H1 (cell line): ENCODE data around the gene CWH43. TPM values are rescaled to one million over a fixed set of nuclear protein-coding genes. Genes with fewer than 3 reads are reported as not detected.
"Not testable (repeated sequence)": the region's sequence is repeated elsewhere in the genome, so short reads cannot be mapped to it uniquely, and the experiment has no call there.

Source experiments
- CTCF ChIA-PET: fragments of 300-600 bp; sonication (Branson Sonifier 250); formaldehyde crosslinking; loops from one replicate; lab custom pipeline; 2021; ENCODE audit not compliant: partially characterized antibody; lab: Charles Lee
- POLR2A ChIA-PET: fragments of 300-600 bp; sonication (Branson Sonifier 250); formaldehyde crosslinking; loops from one replicate; lab custom pipeline; 2021; ENCODE audit warnings: inconsistent platforms; ENCODE audit not compliant: partially characterized antibody; lab: Charles Lee
- DNase-seq, 2 experiments: peaks; one replicate each; pipeline versions ENCODE4 v3.0.0 to v3.0.0-alpha.2; 2010 to 2022; ENCODE audit warnings: low spot score in 2 of 2, low read depth in 1 of 2, mixed read lengths in 1 of 2
- FAIRE-seq: peaks from 2 replicates; lab custom pipeline; 2011; peaks lifted over from hg19 to GRCh38; lab: Jason Lieb, UNC
- H2AFZ ChIP-seq: 2 replicates; pipeline ENCODE4 v1.8.1; 2012; ENCODE audit warnings: low read length, inconsistent platforms
- H2AK5ac ChIP-seq: 2 replicates; pipeline ENCODE4 v1.6.1; 2013; ENCODE audit warnings: low read depth, low read length
- H2BK120ac ChIP-seq: replicated peaks from 2 replicates; pipeline ENCODE3; 2013; ENCODE audit warnings: low read depth, low read length, inconsistent platforms
- H2BK12ac ChIP-seq: 2 replicates; pipeline ENCODE4 v1.6.1; 2013; ENCODE audit warnings: low read depth, low read length
- H2BK15ac ChIP-seq: 2 replicates; pipeline ENCODE4 v1.6.1; 2013; ENCODE audit warnings: low read length
- H2BK20ac ChIP-seq: 2 replicates; pipeline ENCODE4 v1.6.1; 2013; ENCODE audit warnings: low read length
- H2BK5ac ChIP-seq: 2 replicates; pipeline ENCODE4 v1.6.1; 2013; ENCODE audit warnings: low read depth, low read length
- H3K14ac ChIP-seq: 2 replicates; pipeline ENCODE4 v1.6.1; 2013; ENCODE audit warnings: inconsistent platforms; ENCODE audit not compliant: insufficient read length
- H3K18ac ChIP-seq: 2 replicates; pipeline ENCODE4 v1.6.1; 2013; ENCODE audit warnings: low read length; ENCODE audit errors: extremely low read depth
- H3K23ac ChIP-seq: 2 replicates; pipeline ENCODE4 v1.6.1; 2013; ENCODE audit warnings: inconsistent platforms; ENCODE audit not compliant: insufficient read length
- H3K23me2 ChIP-seq: 2 replicates; pipeline ENCODE4 v1.6.1; 2013; ENCODE audit warnings: low read depth, low read length
- H3K27ac ChIP-seq: 2 replicates; pipeline ENCODE4 v1.6.1; 2011; ENCODE audit warnings: low read depth, low read length, inconsistent platforms
- H3K27me3 ChIP-seq, 4 experiments: replicated peaks in 1 of 4; 1 replicate in 1 of 4; 2 replicates in 3 of 4; pipeline versions ENCODE4 v1.6.1 to v1.8.1; 2011 to 2013; ENCODE audit warnings: low read length in 3 of 4, mild to moderate bottlenecking in 3 of 4, inconsistent platforms in 2 of 4, mixed read lengths in 2 of 4, moderate library complexity in 1 of 4; ENCODE audit not compliant: control insufficient read depth in 3 of 4, insufficient read depth in 3 of 4; ENCODE audit errors: extremely low read depth in 1 of 4
- H3K36me3 ChIP-seq, 4 experiments: 2 replicates each; pipeline versions ENCODE4 v1.6.1 to v1.8.1; 2011 to 2013; ENCODE audit warnings: mild to moderate bottlenecking in 4 of 4, low read length in 3 of 4, moderate library complexity in 2 of 4, control low read depth in 1 of 4, inconsistent platforms in 1 of 4; ENCODE audit not compliant: insufficient read depth in 4 of 4, control insufficient read depth in 2 of 4
- H3K4ac ChIP-seq: replicated peaks from 2 replicates; pipeline ENCODE3; 2013; ENCODE audit warnings: low read length, low read depth, mixed read lengths, inconsistent platforms; ENCODE audit not compliant: insufficient read length
- H3K4me1 ChIP-seq, 4 experiments: replicated peaks in 1 of 4; 1 replicate in 1 of 4; 2 replicates in 3 of 4; pipeline versions ENCODE4 v1.6.1 to v1.8.1; 2011 to 2013; ENCODE audit warnings: low read length in 3 of 4, inconsistent platforms in 2 of 4, mixed read lengths in 1 of 4; ENCODE audit not compliant: insufficient read depth in 4 of 4, control insufficient read depth in 3 of 4
- H3K4me2 ChIP-seq, 2 experiments: 2 replicates each; pipeline versions ENCODE4 v1.6.1 to v1.8.1; 2011 to 2013; ENCODE audit warnings: low read depth in 2 of 2, low read length in 2 of 2, control low read depth in 1 of 2, inconsistent platforms in 1 of 2, mild to moderate bottlenecking in 1 of 2; ENCODE audit not compliant: insufficient read depth in 1 of 2
- H3K4me3 ChIP-seq, 4 experiments: fragments of 200-600, 300-600 bp in 1 of 4; sonication (generic), shearing (Covaris generic), sonication (Bioruptor Twin) in 1 of 4; 2 replicates each; pipeline versions ENCODE4 v1.5.1 to v1.8.1; 2011 to 2016; ENCODE audit warnings: low read length in 4 of 4, low read depth in 3 of 4, control low read depth in 2 of 4, inconsistent platforms in 2 of 4, mild to moderate bottlenecking in 2 of 4, mixed read lengths in 1 of 4, moderate library complexity in 1 of 4; ENCODE audit not compliant: insufficient read depth in 2 of 4; ENCODE audit errors: extremely low read depth in 1 of 4
- H3K56ac ChIP-seq: replicated peaks from 2 replicates; pipeline ENCODE3; 2013; ENCODE audit warnings: low read depth, mild to moderate bottlenecking, mixed read lengths, low read length, inconsistent platforms; ENCODE audit not compliant: insufficient read length
- H3K79me1 ChIP-seq: 2 replicates; pipeline ENCODE4 v1.6.1; 2013; ENCODE audit warnings: low read depth, low read length, control low read depth
- H3K79me2 ChIP-seq, 2 experiments: 2 replicates each; pipeline versions ENCODE4 v1.6.1 to v1.8.1; 2012 to 2013; ENCODE audit warnings: low read length in 2 of 2, mild to moderate bottlenecking in 2 of 2, inconsistent platforms in 1 of 2; ENCODE audit not compliant: insufficient read depth in 2 of 2, control insufficient read depth in 1 of 2
- H3K9ac ChIP-seq, 4 experiments: replicated peaks in 1 of 4; 1 replicate in 1 of 4; 2 replicates in 3 of 4; pipeline versions ENCODE4 v1.6.1 to v1.8.1; 2011 to 2013; ENCODE audit warnings: low read depth in 3 of 4, low read length in 3 of 4, control low read depth in 2 of 4, mild to moderate bottlenecking in 2 of 4, moderate library complexity in 2 of 4, inconsistent platforms in 1 of 4; ENCODE audit errors: extremely low read depth in 1 of 4
- H3K9me3 ChIP-seq, 2 experiments: 2 replicates each; pipeline versions ENCODE4 v1.6.1 to v1.8.1; 2012 to 2013; ENCODE audit warnings: mild to moderate bottlenecking in 2 of 2, moderate library complexity in 2 of 2, control low read depth in 1 of 2, inconsistent platforms in 1 of 2, low read depth in 1 of 2, low read length in 1 of 2, mixed read lengths in 1 of 2; ENCODE audit not compliant: insufficient read depth in 2 of 2
- H4K20me1 ChIP-seq, 2 experiments: replicated peaks in 1 of 2; 2 replicates each; pipeline versions ENCODE3 to v1.8.1; 2011 to 2013; ENCODE audit warnings: inconsistent platforms in 2 of 2, low read length in 2 of 2, mild to moderate bottlenecking in 1 of 2; ENCODE audit not compliant: insufficient read depth in 2 of 2, control insufficient read depth in 1 of 2
- H4K5ac ChIP-seq: 2 replicates; pipeline ENCODE4 v1.6.1; 2013; ENCODE audit warnings: low read length, low read depth, mixed read lengths, inconsistent platforms; ENCODE audit not compliant: insufficient read length
- H4K8ac ChIP-seq: 2 replicates; pipeline ENCODE4 v1.8.0; 2013; ENCODE audit warnings: mild to moderate bottlenecking, moderate library complexity, low read length, inconsistent platforms; ENCODE audit not compliant: insufficient read depth; ENCODE audit errors: extremely low read depth
- H4K91ac ChIP-seq: replicated peaks from 2 replicates; pipeline ENCODE3; 2013; ENCODE audit warnings: low read length, mixed read lengths, inconsistent platforms; ENCODE audit not compliant: insufficient read length
- WGBS, 2 experiments: shearing (Covaris generic) in 1 of 2; methylation state at CpG; one replicate each; pipeline versions ENCODE4 v1.1.6 to v1.1.7; 2013 to 2015; ENCODE audit warnings: low lambda C conversion rate in 2 of 2, mixed read lengths in 2 of 2, inconsistent platforms in 1 of 2, low coverage in 1 of 2, missing lambda C conversion rate in 1 of 2; ENCODE audit not compliant: insufficient replicate concordance in 2 of 2, insufficient coverage in 1 of 2, insufficient read length in 1 of 2; ENCODE audit errors: extremely low coverage in 1 of 2, missing lambda C conversion rate in 1 of 2; 5-methylcytosine and 5-hydroxymethylcytosine counted together
- polyA plus RNA-seq, 7 experiments: library from polyadenylated mRNA; depleted of rRNA in 3 of 7; stranded (reverse) in 5 of 7; unstranded in 2 of 7; fragments of >200 nt in 5 of 7; fragments of 200-250 nt in 2 of 7; gene quantifications; 1 replicate in 5 of 7; 2 replicates in 1 of 7; 4 replicates in 1 of 7; pipeline versions ENCODE4 v1.2.1 to v1.2.3, GENCODE V29; 2011 to 2013; ENCODE audit warnings: missing spikeins in 2 of 7, mixed read lengths in 2 of 7
- total RNA-seq: library from RNA; stranded (reverse); fragmentation: NEBNext Ultra II Directional; extraction: Animal tissue kit (Norgen Biotek cat#: 25700); gene quantifications from 2 replicates; pipeline ENCODE4 v1.2.1, GENCODE V29; 2021

The CWH43 gene
- total and polyA plus RNA-seq, 2 of the 8 experiments (the other 6 are each of a cell fraction or from before 2014, with no cell fraction given), result not detected

GRCh38 chr4:49091883-49092282, 105.8 kb downstream of the CWH43 start:
- FAIRE-seq, result not testable (repeated sequence)

GRCh38 chr4:49092608-49093135, 106.6 kb downstream of the CWH43 start:
- H3K18ac ChIP-seq, H3K9ac ChIP-seq, POLR2A ChIA-PET, H3K27ac ChIP-seq, H2BK15ac ChIP-seq, H3K4me2 ChIP-seq, H3K4me3 ChIP-seq, H2BK120ac ChIP-seq, H3K36me3 ChIP-seq, CTCF ChIA-PET, H3K4ac ChIP-seq, H4K91ac ChIP-seq, H2BK5ac ChIP-seq, H2BK12ac ChIP-seq, H2AFZ ChIP-seq, H4K20me1 ChIP-seq, FAIRE-seq, H4K5ac ChIP-seq, H4K8ac ChIP-seq, H3K14ac ChIP-seq, DNase-seq, H3K23ac ChIP-seq, H3K79me2 ChIP-seq, H3K56ac ChIP-seq, H3K4me1 ChIP-seq, H3K27me3 ChIP-seq, H2AK5ac ChIP-seq, H2BK20ac ChIP-seq, H3K79me1 ChIP-seq: not testable (repeated sequence)
- WGBS, 2 experiments, result 73 to 100% methylated on average over 7 to 11 of the region's 11 CpGs
- peaks cover 35 to 53% of the 10 kb centered on the region in 2 experiments for H3K9me3 ChIP-seq
- H3K23me2 ChIP-seq, result peaks cover 25% of the 10 kb centered on the region; the same call in 1 of the 2 replicates

More at GRCh38 chr4:49091883-49092282, 105.8 kb downstream of the CWH43 start:
- H3K23ac ChIP-seq, H3K9ac ChIP-seq, H4K5ac ChIP-seq, H4K91ac ChIP-seq, H3K27ac ChIP-seq, H2BK15ac ChIP-seq, H3K14ac ChIP-seq, H3K4me1 ChIP-seq, H3K4ac ChIP-seq, H2BK5ac ChIP-seq, H3K4me2 ChIP-seq, H4K8ac ChIP-seq, H2BK20ac ChIP-seq, H3K27me3 ChIP-seq, H2AK5ac ChIP-seq, H2BK120ac ChIP-seq, H4K20me1 ChIP-seq, H3K56ac ChIP-seq, POLR2A ChIA-PET, H2BK12ac ChIP-seq, DNase-seq, H2AFZ ChIP-seq, CTCF ChIA-PET, H3K36me3 ChIP-seq, H3K18ac ChIP-seq, H3K79me2 ChIP-seq, H3K79me1 ChIP-seq, H3K4me3 ChIP-seq: not testable (repeated sequence)
- WGBS, 2 experiments, result 61% methylated on average over 7 of the region's 7 CpGs; no CpG with 5 or more reads in 1 of the 2 experiments
- peaks cover 35 to 51% of the 10 kb centered on the region in 2 experiments for H3K9me3 ChIP-seq
- H3K23me2 ChIP-seq, result peaks cover 20% of the 10 kb centered on the region; the same call in 1 of the 2 replicates
